Gastroesophageal sphincter (tissue), 3 donors: ENCODE results near the gene ERBB4.

Experiments used
- CTCF ChIP-seq, 4 experiments: fragments of 200-600 bp in 2 of 4; fragments of 450-650 bp in 2 of 4; sonication (generic) in 1 of 4; IDR thresholded peaks; one replicate each; pipeline ENCODE4 v1.5.1; 2017 to 2019; ENCODE audit warnings: antibody characterized with exemption in 4 of 4, mild to moderate bottlenecking in 2 of 4, moderate library complexity in 2 of 4
- EP300 ChIP-seq: sonication (generic); formaldehyde crosslinking; IDR thresholded peaks from one replicate; pipeline ENCODE4 v1.6.1; 2017; ENCODE audit warnings: antibody characterized with exemption, mild to moderate bottlenecking
- POLR2A ChIP-seq, 2 donors: fragments of 450-650 bp; IDR thresholded peaks; one replicate each; pipeline ENCODE4 v1.6.1; 2017; ENCODE audit warnings: antibody characterized with exemption in 2 of 2, mild to moderate bottlenecking in 2 of 2, moderate library complexity in 1 of 2
- POLR2AphosphoS5 ChIP-seq: sonication (generic); formaldehyde crosslinking; IDR thresholded peaks from one replicate; pipeline ENCODE4 v1.6.1; 2017; ENCODE audit warnings: antibody characterized with exemption

GRCh38 chr2:211516537-211516936 is 1022.1 kb downstream of the ERBB4 start:
- TF ChIP-seq CTCF (IDR thresholded peaks at IDR 0.05) (no peak), POLR2A (IDR thresholded peaks at IDR 0.05) (no peak), EP300 (no peak), POLR2AphosphoS5 (no peak)
